HAP-1 (cell line): ENCODE data around the gene JAZF1.

Experiments
- DNase-seq, 2 experiments: peaks; one replicate each; pipeline ENCODE4 v3.0.0-alpha.2; 2016 to 2020; ENCODE audit warnings: low spot score in 2 of 2
- H3K27me3 ChIP-seq: fragments of 250-450 bp; sonication (Bioruptor Pico); 2 replicates; pipeline ENCODE4 v1.5.1; 2020; ENCODE audit warnings: low read depth, mild to moderate bottlenecking, moderate library complexity
- H3K36me3 ChIP-seq: fragments of 250-450 bp; sonication (Bioruptor Pico); replicated peaks from 2 replicates; pipeline ENCODE4 v1.5.1; 2020; ENCODE audit warnings: mild to moderate bottlenecking
- H3K4me1 ChIP-seq: fragments of 250-450 bp; sonication (Bioruptor Pico); 2 replicates; pipeline ENCODE4 v1.5.1; 2020; ENCODE audit warnings: mild to moderate bottlenecking
- H3K4me3 ChIP-seq: fragments of 250-450 bp; sonication (Bioruptor Pico); 2 replicates; pipeline ENCODE4 v1.5.1; 2020; ENCODE audit warnings: mild to moderate bottlenecking, moderate library complexity
- H3K9me3 ChIP-seq: fragments of 250-450 bp; sonication (Bioruptor Pico); 2 replicates; pipeline ENCODE4 v1.5.1; 2020; ENCODE audit warnings: mild to moderate bottlenecking, moderate library complexity
- in situ Hi-C: fragments of 300-500 bp; cut with MboI; formaldehyde crosslinking; loops from 3 replicates; pipeline ENCODE4 v1.14.3; 2020; ENCODE audit warnings: low sequenced_read_pairs, inconsistent platforms, mixed read lengths

Gene JAZF1

DNA sequence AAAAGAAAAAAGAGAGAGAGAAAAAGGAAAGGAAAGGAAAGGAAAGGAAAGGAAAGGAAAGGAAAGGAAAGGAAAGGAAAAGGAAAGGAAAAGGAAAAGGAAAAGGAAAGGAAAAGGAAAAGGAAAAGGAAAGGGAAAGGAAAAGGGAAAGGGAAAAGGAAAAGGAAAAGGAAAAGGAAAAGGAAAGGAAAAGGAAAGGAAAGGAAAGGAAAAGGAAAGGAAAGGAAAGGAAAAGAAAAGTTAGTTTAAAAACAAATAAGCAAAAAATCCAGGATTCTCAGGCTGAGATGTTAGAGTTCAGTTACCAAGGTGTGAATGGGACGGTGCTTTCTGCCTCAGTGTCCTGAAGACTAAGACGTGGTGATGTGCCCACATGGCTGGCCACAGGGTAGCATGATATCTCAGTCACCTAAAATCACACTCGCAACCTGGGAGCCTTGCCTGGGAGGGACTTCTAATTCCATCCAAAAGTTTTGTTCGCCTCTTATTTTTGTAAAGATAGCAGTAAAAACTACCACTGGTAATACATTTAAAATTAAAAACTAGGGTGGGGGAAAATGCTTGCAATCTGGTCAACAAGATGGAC lies 70.1 kb downstream of the JAZF1 start:
- H3K4me3 ChIP-seq: no peak overlapping the region
- no peaks in the 10 kb centered on the region for H3K9me3 ChIP-seq
- no peak for DNase-seq
- H3K36me3 ChIP-seq: no peaks in the 10 kb centered on the region
- in situ Hi-C loops: no loop called here
- H3K4me1 ChIP-seq: no peaks in the 10 kb centered on the region
- H3K27me3 ChIP-seq: no peaks in the 10 kb centered on the region

DNA sequence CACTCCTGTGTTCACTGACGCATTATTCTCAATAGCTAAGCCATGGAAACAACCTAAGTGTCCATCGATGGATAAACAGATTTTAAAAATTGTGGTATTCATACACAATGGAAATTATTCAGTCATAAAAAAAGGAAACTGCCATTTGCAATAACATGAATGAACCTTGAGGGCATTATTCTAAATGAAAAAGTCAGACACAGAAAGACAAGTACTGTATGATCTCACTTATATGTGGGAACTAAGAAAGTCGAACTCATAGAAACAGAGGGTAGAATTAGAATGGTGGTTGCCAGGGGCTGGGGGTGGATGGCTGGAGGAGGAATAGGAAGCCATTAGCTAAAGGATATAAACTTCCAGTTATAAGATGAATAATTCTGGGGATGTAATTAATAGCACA lies 71.8 kb downstream of the JAZF1 start:
- no peaks in the 10 kb centered on the region for H3K9me3 ChIP-seq
- H3K4me3 ChIP-seq: no peak overlapping the region
- peaks cover 12% of the 10 kb centered on the region for H3K4me1 ChIP-seq
- in situ Hi-C loops: no loop called here
- DNase-seq: no peak
- H3K27me3 ChIP-seq: no peaks in the 10 kb centered on the region
- no peaks in the 10 kb centered on the region for H3K36me3 ChIP-seq

DNA sequence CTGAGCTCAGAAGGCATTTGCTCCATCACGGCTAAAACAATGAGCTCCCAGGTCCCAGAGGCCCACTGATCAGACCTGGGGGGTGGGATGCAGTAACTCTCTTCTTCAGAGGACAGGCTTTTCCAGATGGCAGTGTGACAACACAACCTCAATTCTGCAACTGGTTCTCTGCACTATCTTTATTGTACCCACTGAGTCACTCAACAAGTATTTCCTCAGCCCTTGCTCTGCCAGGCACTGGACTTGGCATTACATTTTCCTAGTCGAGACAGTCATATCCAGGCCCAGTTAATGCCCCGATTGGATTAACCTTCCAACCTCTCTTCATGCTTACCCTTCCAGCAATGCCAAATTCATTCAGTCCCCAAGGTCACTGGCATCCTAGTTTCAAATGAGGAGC lies 72.6 kb downstream of the JAZF1 start:
- no peaks in the 10 kb centered on the region for H3K9me3 ChIP-seq
- no peaks in the 10 kb centered on the region for H3K36me3 ChIP-seq
- no peak overlapping the region for H3K4me3 ChIP-seq
- in situ Hi-C loops: no loop called here
- H3K27me3 ChIP-seq: no peaks in the 10 kb centered on the region
- peaks cover 12% of the 10 kb centered on the region for H3K4me1 ChIP-seq
- no peak for DNase-seq

DNA sequence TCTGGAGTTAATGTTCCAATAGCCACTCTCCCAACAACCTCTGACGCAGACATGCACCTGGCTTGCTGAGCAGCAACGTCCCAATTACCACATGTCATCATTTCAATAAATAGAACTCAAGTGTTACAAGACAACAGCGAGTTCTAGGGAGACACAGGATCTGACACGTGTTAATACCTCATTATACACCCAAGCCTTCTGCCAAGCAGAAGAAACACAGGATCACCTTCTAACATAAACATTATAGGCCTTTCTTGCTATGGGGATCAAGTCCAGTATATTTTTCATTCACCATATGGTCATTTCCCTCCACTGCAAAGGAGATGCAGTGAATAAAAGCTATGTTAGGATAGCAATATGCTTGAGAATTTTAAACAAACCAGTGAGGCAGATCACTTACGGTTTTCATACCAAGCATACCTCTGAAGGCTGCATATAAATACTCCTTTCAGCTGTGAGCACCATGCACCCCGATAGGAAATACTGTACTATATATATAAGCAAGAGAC lies 74.2 kb downstream of the JAZF1 start:
- no peak for DNase-seq

DNA sequence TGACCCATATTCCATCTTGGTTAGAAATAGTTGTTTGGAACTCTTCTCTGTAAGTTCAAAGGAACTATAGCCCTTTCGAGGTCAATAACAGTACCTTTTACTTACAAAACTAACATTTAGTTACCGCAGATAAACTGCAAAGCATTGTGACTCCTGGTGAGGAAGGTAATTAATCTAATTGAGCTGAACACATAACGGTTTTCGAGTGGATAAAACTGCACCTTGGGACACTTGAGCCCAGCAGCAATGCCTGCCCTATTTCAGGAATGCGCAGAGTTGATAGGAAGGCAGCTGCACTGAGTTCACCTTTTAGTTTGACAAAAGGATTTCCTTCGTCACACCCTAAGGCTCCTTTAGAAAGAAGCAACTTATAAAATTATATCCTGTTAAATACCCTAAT lies 75.4 kb downstream of the JAZF1 start:
- in situ Hi-C loops: no loop called here
- H3K4me3 ChIP-seq: no peak overlapping the region
- peaks cover 12% of the 10 kb centered on the region for H3K4me1 ChIP-seq
- no peaks in the 10 kb centered on the region for H3K36me3 ChIP-seq
- DNase-seq: no peak
- H3K27me3 ChIP-seq: no peaks in the 10 kb centered on the region
- H3K9me3 ChIP-seq: no peaks in the 10 kb centered on the region

More for the DNA sequence above, 74.2 kb downstream of the JAZF1 start:
- no peaks in the 10 kb centered on the region for H3K27me3 ChIP-seq
- in situ Hi-C loops: no loop called here
- no peaks in the 10 kb centered on the region for H3K9me3 ChIP-seq
- peaks cover 12% of the 10 kb centered on the region for H3K4me1 ChIP-seq
- H3K36me3 ChIP-seq: no peaks in the 10 kb centered on the region
- H3K4me3 ChIP-seq: no peak overlapping the region

DNA sequence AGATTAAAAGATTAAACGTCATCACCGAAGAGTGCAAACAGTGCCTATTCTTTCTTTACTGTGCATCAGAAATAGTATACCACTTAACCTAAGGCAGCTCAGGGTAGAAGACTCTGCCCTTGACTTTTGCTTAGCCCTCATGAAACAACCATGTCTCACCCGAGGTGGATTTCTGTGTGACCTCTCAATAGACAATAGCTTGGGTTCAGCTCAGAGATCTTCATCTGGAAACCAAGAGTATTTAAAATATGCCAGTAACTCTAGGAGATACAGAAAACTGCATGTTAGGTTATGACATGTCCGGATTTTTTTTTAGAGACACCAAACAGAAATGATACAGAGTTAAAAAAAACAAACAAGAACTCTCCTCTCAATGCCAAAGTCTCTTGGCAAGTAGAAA lies 75.8 kb downstream of the JAZF1 start:
- Histone ChIP-seq H3K4me1 (peaks cover 12% of the 10 kb centered on the region), H3K27me3 (no peaks in the 10 kb centered on the region), H3K9me3 (no peaks in the 10 kb centered on the region), H3K4me3 (no peak overlapping the region), H3K36me3 (no peaks in the 10 kb centered on the region)
- in situ Hi-C loops: no loop called here
- DNase-seq: peak in 1 of 2 experiments; percentile 64

DNA sequence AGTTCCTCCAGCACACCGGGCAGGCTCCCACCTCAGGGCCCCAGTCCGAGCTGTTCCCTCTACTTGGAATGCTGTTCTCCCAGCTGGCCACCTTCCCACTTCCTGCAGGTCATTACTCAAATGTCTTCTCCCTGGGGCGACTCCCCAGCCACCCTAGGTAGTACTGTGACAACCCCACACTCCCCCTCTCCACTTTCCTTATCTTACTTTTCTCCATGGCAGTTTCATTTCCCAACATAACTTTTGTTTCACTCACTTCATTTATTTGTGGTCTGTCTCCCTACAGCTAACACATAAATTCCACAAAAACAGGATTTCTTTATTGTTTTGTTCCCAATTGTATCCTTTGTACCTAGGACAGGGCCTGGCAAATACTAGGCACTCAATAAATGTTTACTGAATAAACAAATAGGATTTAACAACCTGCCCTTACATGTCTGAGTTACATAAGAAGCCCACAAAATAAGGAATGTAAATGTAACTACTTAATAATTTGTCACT lies 76.5 kb downstream of the JAZF1 start:
- H3K36me3 ChIP-seq: no peaks in the 10 kb centered on the region
- no peak for DNase-seq
- no peaks in the 10 kb centered on the region for H3K9me3 ChIP-seq
- peaks cover 12% of the 10 kb centered on the region for H3K4me1 ChIP-seq
- no peak overlapping the region for H3K4me3 ChIP-seq
- in situ Hi-C loops: no loop called here
- no peaks in the 10 kb centered on the region for H3K27me3 ChIP-seq

DNA sequence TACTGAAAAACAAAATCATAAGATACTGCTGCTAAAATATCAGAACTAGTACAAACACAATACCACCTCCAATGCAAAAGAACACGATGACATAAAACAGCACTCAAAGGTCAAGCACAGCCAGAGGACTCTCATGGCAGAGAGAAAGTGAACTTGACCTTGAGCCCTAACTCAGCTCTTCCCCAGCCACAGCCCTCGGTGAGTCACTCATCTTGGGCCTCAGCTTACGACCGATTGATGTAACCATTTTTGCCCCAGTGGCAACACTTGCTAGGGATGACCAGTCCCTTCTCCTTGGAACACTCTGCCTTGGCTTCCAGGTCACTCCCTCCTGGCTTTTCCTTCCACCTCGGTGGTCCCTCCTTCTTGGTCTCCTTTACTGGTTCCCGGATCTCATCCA lies 77.8 kb downstream of the JAZF1 start:
- H3K4me3 ChIP-seq: no peak overlapping the region
- H3K4me1 ChIP-seq: peaks cover 12% of the 10 kb centered on the region
- no peak for DNase-seq
- H3K9me3 ChIP-seq: no peaks in the 10 kb centered on the region
- H3K36me3 ChIP-seq: no peaks in the 10 kb centered on the region
- H3K27me3 ChIP-seq: no peaks in the 10 kb centered on the region
- in situ Hi-C loops: no loop called here

DNA sequence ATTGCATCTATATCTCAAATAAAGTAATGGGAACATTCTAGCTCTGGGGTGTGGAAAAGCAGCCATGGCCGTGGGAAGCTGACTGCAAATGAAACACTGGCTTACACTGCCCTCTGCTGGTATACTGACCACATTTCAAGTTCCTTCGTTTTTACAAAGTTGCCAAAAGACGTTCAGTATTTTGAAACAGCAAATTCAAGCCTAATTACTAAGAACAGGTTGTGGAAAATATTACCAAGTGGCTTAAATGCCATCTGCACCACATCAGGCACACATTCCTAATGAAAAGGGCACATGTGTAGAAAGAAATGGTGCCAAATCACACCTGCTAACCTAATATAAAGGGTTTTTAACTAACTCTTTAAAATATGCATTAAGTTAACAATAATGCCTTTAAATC lies 83.9 kb downstream of the JAZF1 start:
- in situ Hi-C loops: no loop called here
- no peaks in the 10 kb centered on the region for H3K27me3 ChIP-seq

DNA sequence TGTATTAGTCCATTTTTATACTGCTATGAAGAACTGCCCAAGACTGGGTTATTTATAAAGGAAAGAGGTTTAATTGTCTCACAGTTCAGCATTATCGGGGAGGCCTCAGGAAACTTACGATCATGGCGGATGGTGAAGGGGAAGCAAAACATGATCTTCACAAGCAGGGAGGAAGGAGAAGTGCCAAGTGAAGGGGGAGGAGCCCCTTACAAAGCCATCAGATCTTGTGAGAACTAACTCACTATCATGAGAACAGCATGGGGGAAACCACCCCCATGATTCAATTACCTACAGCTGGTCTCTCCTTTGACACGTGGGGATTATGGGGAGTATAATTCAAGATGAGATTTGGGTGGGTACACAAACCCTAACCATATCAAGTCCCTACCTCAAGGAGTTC lies 85.4 kb downstream of the JAZF1 start:
- DNase-seq: no peak
- H3K4me1 ChIP-seq: peaks cover 7% of the 10 kb centered on the region
- H3K9me3 ChIP-seq: no peaks in the 10 kb centered on the region
- H3K4me3 ChIP-seq: no peak overlapping the region
- no peaks in the 10 kb centered on the region for H3K27me3 ChIP-seq
- no peaks in the 10 kb centered on the region for H3K36me3 ChIP-seq
- in situ Hi-C loops: no loop called here

More for the DNA sequence above, 83.9 kb downstream of the JAZF1 start:
- peak; percentile 50 to 62 for DNase-seq
- Histone ChIP-seq H3K4me1 (peaks cover 5% of the 10 kb centered on the region), H3K9me3 (no peaks in the 10 kb centered on the region), H3K4me3 (no peak overlapping the region), H3K36me3 (no peaks in the 10 kb centered on the region)

DNA sequence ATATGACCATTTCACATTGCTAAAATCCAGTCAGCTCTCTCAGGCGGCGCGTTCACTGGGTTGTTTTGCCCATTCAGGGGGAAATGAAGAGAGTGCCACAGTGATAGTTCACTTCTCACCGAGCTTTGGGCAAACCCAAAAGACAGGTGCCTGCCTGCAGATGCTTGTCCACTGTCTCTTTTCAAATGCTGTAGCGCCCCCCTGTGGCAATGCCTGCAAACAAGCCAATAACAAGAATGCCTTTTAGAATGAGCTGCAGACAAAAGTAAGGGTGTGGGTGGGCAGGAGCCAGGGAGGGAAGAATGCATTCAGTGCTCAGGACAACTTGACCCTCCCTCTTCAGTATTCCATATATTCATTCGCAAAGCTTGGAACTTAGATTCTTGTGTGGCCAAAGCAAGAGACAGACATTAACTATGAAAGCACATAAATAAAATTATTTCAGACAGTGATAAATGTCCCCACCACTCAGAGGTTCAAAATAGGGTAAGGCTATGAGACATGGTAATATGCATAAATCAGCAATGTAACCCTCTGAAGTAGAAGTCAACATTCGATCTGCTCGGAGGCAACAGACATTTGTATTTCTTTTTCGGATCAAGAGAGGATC lies 86.9 kb downstream of the JAZF1 start:
- Histone ChIP-seq H3K36me3 (no peaks in the 10 kb centered on the region), H3K4me3 (no peak overlapping the region), H3K4me1 (peaks cover 7% of the 10 kb centered on the region), H3K9me3 (no peaks in the 10 kb centered on the region), H3K27me3 (no peaks in the 10 kb centered on the region)
- DNase-seq: peak; percentile 53 to 91
- in situ Hi-C loops: no loop called here

DNA sequence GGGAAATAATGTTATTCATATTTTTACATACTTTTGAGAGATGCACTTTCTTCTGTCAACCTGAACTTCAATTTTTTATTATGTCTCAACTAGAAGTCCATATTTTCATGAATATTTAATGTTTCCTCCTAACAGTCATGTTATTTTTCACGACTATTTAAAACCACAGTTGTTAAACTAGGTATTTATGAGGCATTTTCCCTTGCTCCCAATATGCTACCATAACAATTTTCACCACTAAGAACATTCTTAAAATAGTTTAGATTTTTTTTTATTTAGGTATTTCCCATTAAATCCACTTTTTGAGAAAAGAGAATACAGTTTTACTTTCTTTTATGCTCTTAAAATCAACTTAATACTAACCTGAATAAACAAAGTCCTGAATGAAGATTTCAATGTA lies 89.4 kb downstream of the JAZF1 start:
- H3K4me3 ChIP-seq: no peak overlapping the region
- in situ Hi-C loops: no loop called here

DNA sequence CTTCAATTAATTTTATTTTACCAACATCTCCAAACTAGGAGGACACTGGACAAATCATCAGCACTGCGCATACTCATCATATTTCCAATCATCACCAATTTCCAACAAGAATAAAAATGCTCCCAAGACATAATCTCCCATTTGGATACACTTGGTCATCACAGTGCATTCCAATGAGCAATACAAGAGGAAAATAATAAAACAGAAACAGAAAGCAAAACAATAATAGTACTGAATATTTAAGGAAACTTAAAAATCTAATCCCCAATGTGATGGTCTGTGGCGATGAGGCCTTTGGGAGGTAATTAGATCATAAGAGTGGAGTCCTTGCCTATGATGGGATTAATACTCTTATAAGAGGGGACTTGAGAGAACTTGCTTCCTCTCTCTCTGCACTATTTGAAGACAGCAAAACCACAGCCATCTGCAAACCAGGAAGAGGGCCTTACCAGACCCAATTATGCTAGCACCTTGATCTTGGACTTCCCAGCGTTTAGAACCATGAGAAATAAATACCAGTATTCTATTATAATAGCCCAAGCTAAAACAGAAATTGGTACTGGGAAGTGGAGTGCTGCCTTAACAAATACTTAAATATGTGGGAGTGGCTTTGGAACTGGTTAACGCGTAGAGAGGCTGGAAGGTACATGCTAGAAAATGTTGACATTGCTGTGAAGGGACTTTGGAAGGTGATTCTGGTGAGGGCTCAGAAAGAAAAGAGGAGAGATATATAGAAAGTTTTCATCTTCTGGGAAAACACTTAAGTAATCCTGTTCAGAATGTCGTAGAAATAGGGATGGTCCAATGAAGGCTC lies 91.5 kb downstream of the JAZF1 start:
- no peaks in the 10 kb centered on the region for H3K36me3 ChIP-seq
- in situ Hi-C loops: no loop called here
- H3K27me3 ChIP-seq: no peaks in the 10 kb centered on the region
- no peak for DNase-seq
- H3K9me3 ChIP-seq: no peaks in the 10 kb centered on the region
- H3K4me1 ChIP-seq: 0 out of 2 replicates have a peak, but pooled peaks cover 2% of the 10 kb centered on the region
- H3K4me3 ChIP-seq: no peak overlapping the region

More for the DNA sequence above, 89.4 kb downstream of the JAZF1 start:
- Histone ChIP-seq H3K4me1 (0 out of 2 replicates have a peak, but pooled peaks cover 2% of the 10 kb centered on the region), H3K36me3 (no peaks in the 10 kb centered on the region), H3K9me3 (no peaks in the 10 kb centered on the region), H3K27me3 (no peaks in the 10 kb centered on the region)
- no peak for DNase-seq

DNA sequence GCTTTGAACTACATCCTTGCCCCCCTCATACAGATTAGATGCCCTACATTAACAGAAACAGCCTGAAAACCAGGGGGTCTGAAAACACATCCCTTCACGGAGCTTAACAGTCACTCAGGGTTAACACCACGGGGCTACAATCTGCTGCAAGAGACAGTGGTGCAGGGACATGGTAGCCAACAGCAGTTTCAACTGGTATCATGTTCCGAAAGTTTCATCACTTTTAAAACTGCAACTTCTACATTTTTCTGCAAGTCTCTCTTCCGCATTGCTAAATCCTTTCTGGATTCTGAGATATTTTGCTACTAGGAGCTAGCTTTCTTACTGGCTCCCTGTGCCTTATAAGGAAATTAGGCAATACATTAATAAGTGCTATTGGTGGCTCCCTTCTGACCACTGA lies 92.6 kb downstream of the JAZF1 start:
- no peaks in the 10 kb centered on the region for H3K9me3 ChIP-seq
- no peak overlapping the region for H3K4me3 ChIP-seq
- 0 out of 2 replicates have a peak, but pooled peaks cover 2% of the 10 kb centered on the region for H3K4me1 ChIP-seq
- H3K27me3 ChIP-seq: no peaks in the 10 kb centered on the region
- no peaks in the 10 kb centered on the region for H3K36me3 ChIP-seq
- in situ Hi-C loops: no loop called here
- no peak for DNase-seq
